Peyer's patch (tissue), 4 donors: ENCODE measurements around the gene RNH1.

Source experiments
- CTCF ChIP-seq, 6 experiments: fragments of 450-650 bp in 4 of 6; fragments of 200-600 bp in 2 of 6; sonication (generic) in 1 of 6; IDR thresholded peaks; one replicate each; pipeline ENCODE4 v1.5.1; 2017 to 2019; ENCODE audit warnings: antibody characterized with exemption in 6 of 6, mild to moderate bottlenecking in 3 of 6, moderate library complexity in 1 of 6
- POLR2A ChIP-seq, 2 donors: fragments of 450-650 bp; IDR thresholded peaks; one replicate each; pipeline ENCODE4 v1.5.1; 2017; ENCODE audit warnings: antibody characterized with exemption in 2 of 2, mild to moderate bottlenecking in 2 of 2, moderate library complexity in 2 of 2

- no peak for TF ChIP-seq POLR2A (IDR thresholded peaks at IDR 0.05)
- no peak for TF ChIP-seq CTCF (IDR thresholded peaks at IDR 0.05)
Observed at GRCh38 chr11:479311-479710, 27.7 kb downstream of the RNH1 start.
